Smooth muscle cell (in vitro differentiated cells): ENCODE results near the gene KCNN4. TPM values are rescaled to one million over a fixed set of nuclear protein-coding genes. Genes with fewer than 3 reads are reported as not detected.

ENCODE experiments used
- DNase-seq: peaks from one replicate; lab custom pipeline; 2025; ENCODE audit not compliant: unreplicated experiment; lab: John Stamatoyannopoulos, UW
- H2AFZ ChIP-seq: fragments of 200-600 bp; sonication (generic); 2 replicates; pipeline ENCODE4 v1.6.0; 2016; ENCODE audit warnings: antibody characterized with exemption, low read depth, mild to moderate bottlenecking
- H3F3A ChIP-seq: fragments of 200-600 bp; sonication (generic); 2 replicates; pipeline ENCODE4 v1.6.0; 2017; ENCODE audit warnings: antibody characterized with exemption, low read depth
- H3K27ac ChIP-seq: fragments of 200-600 bp; sonication (generic); 2 replicates; pipeline ENCODE4 v1.5.1; 2016; ENCODE audit warnings: low read depth, mild to moderate bottlenecking
- H3K27me3 ChIP-seq: fragments of 200-600 bp; sonication (generic); 2 replicates; pipeline ENCODE4 v1.6.1; 2016; ENCODE audit warnings: low read depth, mild to moderate bottlenecking
- H3K36me3 ChIP-seq: fragments of 200-600 bp; sonication (generic); 2 replicates; pipeline ENCODE4 v1.5.1; 2016; ENCODE audit warnings: low read depth
- H3K4me1 ChIP-seq: fragments of 200-600 bp; sonication (generic); 2 replicates; pipeline ENCODE4 v1.5.1; 2016; ENCODE audit warnings: low read depth
- H3K4me2 ChIP-seq: fragments of 200-600 bp; sonication (generic); 2 replicates; pipeline ENCODE4 v1.6.0; 2016; ENCODE audit warnings: mild to moderate bottlenecking
- H3K4me3 ChIP-seq: fragments of 200-600 bp; sonication (generic); 2 replicates; pipeline ENCODE4 v1.5.1; 2016; ENCODE audit warnings: mild to moderate bottlenecking
- H3K79me2 ChIP-seq: fragments of 200-600 bp; sonication (generic); 2 replicates; pipeline ENCODE4 v1.6.0; 2016; ENCODE audit warnings: low read depth, mild to moderate bottlenecking
- H3K9ac ChIP-seq: fragments of 200-600 bp; sonication (generic); 2 replicates; pipeline ENCODE4 v1.6.0; 2016; ENCODE audit warnings: low read depth
- H3K9me3 ChIP-seq: fragments of 200-600 bp; sonication (generic); replicated peaks from 2 replicates; pipeline ENCODE4 v1.5.1; 2016; ENCODE audit warnings: low read depth
- H4K20me1 ChIP-seq: fragments of 200-600 bp; sonication (generic); 2 replicates; pipeline ENCODE4 v1.6.0; 2016; ENCODE audit warnings: low read depth
- WGBS: methylation state at CpG from one replicate; pipeline ENCODE4 v1.1.7; 2016; ENCODE audit warnings: low lambda C conversion rate; 5-methylcytosine and 5-hydroxymethylcytosine counted together
- polyA plus RNA-seq: library from polyadenylated mRNA; unstranded; fragments of >200 nt; fragmentation: Nextera tagmentation; extraction: Ambion mirVana; gene quantifications from 2 replicates; pipeline ENCODE4 v1.2.1, GENCODE V29; 2016
- total RNA-seq: library from RNA; depleted of rRNA; stranded (reverse); fragments of >200 nt; gene quantifications from 2 replicates; pipeline ENCODE4 v1.2.3, GENCODE V29; 2014
- TF ChIP-seq, protein P1 (sequence below): fragments of 200-600 bp; sonication (generic); IDR thresholded peaks from 2 replicates; pipeline ENCODE4 v1.5.1; 2017; ENCODE audit warnings: borderline replicate concordance, mild to moderate bottlenecking, antibody characterized with exemption; ENCODE audit not compliant: insufficient read depth, poor library complexity, severe bottlenecking

Gene KCNN4
- total and polyA plus RNA-seq, 2 experiments from 2014 or later = 1.7 to 4.0 TPM

DNA sequence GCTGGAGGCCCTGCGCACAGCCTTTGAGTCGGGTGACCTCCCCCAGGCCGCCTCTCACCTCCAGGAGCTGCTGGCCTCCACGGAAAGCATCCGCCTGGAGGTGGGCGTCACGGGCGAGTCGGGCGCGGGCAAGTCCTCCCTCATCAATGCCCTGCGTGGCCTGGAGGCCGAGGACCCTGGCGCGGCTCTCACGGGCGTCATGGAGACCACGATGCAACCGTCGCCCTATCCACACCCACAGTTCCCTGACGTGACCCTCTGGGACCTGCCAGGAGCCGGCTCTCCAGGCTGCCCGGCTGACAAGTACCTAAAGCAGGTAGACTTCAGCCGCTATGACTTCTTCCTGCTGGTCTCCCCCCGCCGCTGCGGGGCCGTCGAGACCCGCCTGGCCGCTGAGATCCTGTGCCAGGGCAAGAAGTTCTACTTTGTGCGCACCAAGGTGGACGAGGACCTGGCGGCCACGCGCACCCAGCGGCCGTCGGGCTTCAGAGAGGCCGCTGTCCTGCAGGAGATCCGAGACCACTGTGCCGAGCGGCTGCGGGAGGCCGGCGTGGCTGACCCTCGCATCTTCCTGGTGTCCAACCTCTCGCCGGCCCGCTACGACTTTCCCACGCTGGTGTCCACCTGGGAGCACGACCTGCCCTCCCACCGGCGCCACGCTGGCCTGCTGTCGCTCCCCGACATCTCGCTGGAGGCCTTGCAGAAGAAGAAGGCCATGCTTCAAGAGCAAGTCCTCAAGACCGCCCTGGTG, 62.0 kb downstream of the KCNN4 start:
- TF ChIP-seq, protein P1, sequence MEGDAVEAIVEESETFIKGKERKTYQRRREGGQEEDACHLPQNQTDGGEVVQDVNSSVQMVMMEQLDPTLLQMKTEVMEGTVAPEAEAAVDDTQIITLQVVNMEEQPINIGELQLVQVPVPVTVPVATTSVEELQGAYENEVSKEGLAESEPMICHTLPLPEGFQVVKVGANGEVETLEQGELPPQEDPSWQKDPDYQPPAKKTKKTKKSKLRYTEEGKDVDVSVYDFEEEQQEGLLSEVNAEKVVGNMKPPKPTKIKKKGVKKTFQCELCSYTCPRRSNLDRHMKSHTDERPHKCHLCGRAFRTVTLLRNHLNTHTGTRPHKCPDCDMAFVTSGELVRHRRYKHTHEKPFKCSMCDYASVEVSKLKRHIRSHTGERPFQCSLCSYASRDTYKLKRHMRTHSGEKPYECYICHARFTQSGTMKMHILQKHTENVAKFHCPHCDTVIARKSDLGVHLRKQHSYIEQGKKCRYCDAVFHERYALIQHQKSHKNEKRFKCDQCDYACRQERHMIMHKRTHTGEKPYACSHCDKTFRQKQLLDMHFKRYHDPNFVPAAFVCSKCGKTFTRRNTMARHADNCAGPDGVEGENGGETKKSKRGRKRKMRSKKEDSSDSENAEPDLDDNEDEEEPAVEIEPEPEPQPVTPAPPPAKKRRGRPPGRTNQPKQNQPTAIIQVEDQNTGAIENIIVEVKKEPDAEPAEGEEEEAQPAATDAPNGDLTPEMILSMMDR = no peak
- no peak for DNase-seq
- Histone ChIP-seq H3K9me3 (no peaks in the 10 kb centered on the region), H3K36me3 (no peaks in the 10 kb centered on the region), H3K9ac (no peak overlapping the region), H2AFZ (no peak overlapping the region), H3K4me3 (no peak overlapping the region), H3K79me2 (no peaks in the 10 kb centered on the region), H3F3A (no peaks in the 10 kb centered on the region), H3K27ac (no peak overlapping the region), H3K4me2 (no peak overlapping the region), H4K20me1 (no peaks in the 10 kb centered on the region), H3K27me3 (no peaks in the 10 kb centered on the region), H3K4me1 (no peaks in the 10 kb centered on the region)
- 94% methylated on average over 54 of the region's 60 CpGs for WGBS

Other genes starting within 250 kb of the KCNN4 start
- 0.18 TPM in 1 of 2 replicates, not detected in the other for gene ZNF575, start 247.8 kb downstream of the KCNN4 start, total RNA-seq
- gene ZNF575, start 247.8 kb downstream of the KCNN4 start, polyA plus RNA-seq = 1.7 and 2.4 TPM in 2 replicates
- 19.0 and 24.9 TPM in 2 replicates for gene XRCC1, start 205.4 kb downstream of the KCNN4 start, total RNA-seq
- 35.1 and 43.0 TPM in 2 replicates for gene XRCC1, start 205.4 kb downstream of the KCNN4 start, polyA plus RNA-seq
- gene PINLYP, start 205.2 kb downstream of the KCNN4 start, total RNA-seq = 1.7 and 5.5 TPM in 2 replicates
- 2.2 and 8.3 TPM in 2 replicates for gene PINLYP, start 205.2 kb downstream of the KCNN4 start, polyA plus RNA-seq
- gene IRGQ, start 184.8 kb downstream of the KCNN4 start, total RNA-seq = 11.1 and 13.1 TPM in 2 replicates
- gene IRGQ, start 184.8 kb downstream of the KCNN4 start, polyA plus RNA-seq = 13.1 and 14.3 TPM in 2 replicates
- 2.7 and 10.7 TPM in 2 replicates for gene ZNF576, start 184.4 kb downstream of the KCNN4 start, total RNA-seq
- 13.7 and 14.5 TPM in 2 replicates for gene ZNF576, start 184.4 kb downstream of the KCNN4 start, polyA plus RNA-seq
- gene SRRM5, start 168.9 kb downstream of the KCNN4 start, total RNA-seq = 0.09 and 0.27 TPM in 2 replicates
- 0.34 TPM in 1 of 2 replicates, not detected in the other for gene SRRM5, start 168.9 kb downstream of the KCNN4 start, polyA plus RNA-seq
- 12.9 and 20.3 TPM in 2 replicates for gene ZNF428, start 161.3 kb downstream of the KCNN4 start, total RNA-seq
- gene ZNF428, start 161.3 kb downstream of the KCNN4 start, polyA plus RNA-seq = 61.4 and 63.1 TPM in 2 replicates
- gene CADM4, start 141.1 kb downstream of the KCNN4 start, total RNA-seq = 2.4 and 3.7 TPM in 2 replicates
- gene CADM4, start 141.1 kb downstream of the KCNN4 start, polyA plus RNA-seq = 1.9 and 8.3 TPM in 2 replicates
- 67.0 and 105 TPM in 2 replicates for gene PLAUR, start 110.8 kb downstream of the KCNN4 start, total RNA-seq
- gene PLAUR, start 110.8 kb downstream of the KCNN4 start, polyA plus RNA-seq = 107 and 115 TPM in 2 replicates
- gene IRGC, start 64.9 kb downstream of the KCNN4 start, total RNA-seq = not detected in 2 replicates
- not detected in 2 replicates for gene IRGC, start 64.9 kb downstream of the KCNN4 start, polyA plus RNA-seq
- gene SMG9, start 26.0 kb downstream of the KCNN4 start, total RNA-seq = 12.8 and 13.2 TPM in 2 replicates
- 39.2 and 46.6 TPM in 2 replicates for gene SMG9, start 26.0 kb downstream of the KCNN4 start, polyA plus RNA-seq
- gene LYPD5, start 21.5 kb upstream of the KCNN4 start, total RNA-seq = 3.1 and 6.9 TPM in 2 replicates
- gene LYPD5, start 21.5 kb upstream of the KCNN4 start, polyA plus RNA-seq = 1.2 and 2.7 TPM in 2 replicates
- 4.1 and 8.0 TPM in 2 replicates for gene ZNF283, start 46.3 kb upstream of the KCNN4 start, total RNA-seq
- gene ZNF283, start 46.3 kb upstream of the KCNN4 start, polyA plus RNA-seq = 1.5 and 2.4 TPM in 2 replicates
- 11.3 and 12.5 TPM in 2 replicates for gene ZNF404, start 103.0 kb upstream of the KCNN4 start, total RNA-seq
- gene ZNF404, start 103.0 kb upstream of the KCNN4 start, polyA plus RNA-seq = 8.6 and 10.2 TPM in 2 replicates
- gene ZNF45, start 154.3 kb upstream of the KCNN4 start, total RNA-seq = 6.1 and 14.8 TPM in 2 replicates
- gene ZNF45, start 154.3 kb upstream of the KCNN4 start, polyA plus RNA-seq = 5.7 and 6.7 TPM in 2 replicates
- gene ZNF221, start 170.3 kb upstream of the KCNN4 start, total RNA-seq = 4.9 and 6.6 TPM in 2 replicates
- 1.3 and 1.9 TPM in 2 replicates for gene ZNF221, start 170.3 kb upstream of the KCNN4 start, polyA plus RNA-seq
- 4.1 and 11.9 TPM in 2 replicates for gene ZNF155, start 203.2 kb upstream of the KCNN4 start, total RNA-seq
- gene ZNF155, start 203.2 kb upstream of the KCNN4 start, polyA plus RNA-seq = 1.2 and 5.5 TPM in 2 replicates
- 10.0 and 17.3 TPM in 2 replicates for gene ZNF230, start 222.0 kb upstream of the KCNN4 start, total RNA-seq
- 1.2 and 4.4 TPM in 2 replicates for gene ZNF230, start 222.0 kb upstream of the KCNN4 start, polyA plus RNA-seq
- 5.3 and 13.5 TPM in 2 replicates for gene ZNF222, start 244.4 kb upstream of the KCNN4 start, total RNA-seq
- gene ZNF222, start 244.4 kb upstream of the KCNN4 start, polyA plus RNA-seq = 5.2 and 5.9 TPM in 2 replicates